ENCODE data around the gene OPN1MW3. TPM values are rescaled to one million over a fixed set of nuclear protein-coding genes. Genes with fewer than 3 reads are reported as not detected.
"Not testable (repeated sequence)": the region's sequence is repeated elsewhere in the genome, so short reads cannot be mapped to it uniquely, and the experiment has no call there.

The OPN1MW3 gene
- total RNA-seq, 1 donor from 2014 or later: not detected

GRCh38 chrX:154263072-154263471, 5.7 kb downstream of the OPN1MW3 start:
- H3K4me3 Mint-ChIP-seq; H3K9me3 Mint-ChIP-seq; H3K4me1 Mint-ChIP-seq (ENCODE audit: unreplicated experiment); H3K36me3 Mint-ChIP-seq; H3K27ac Mint-ChIP-seq; DNase-seq (ENCODE audit: extremely low spot score, unreplicated experiment); H3K27me3 Mint-ChIP-seq: not testable (repeated sequence)

DNA sequence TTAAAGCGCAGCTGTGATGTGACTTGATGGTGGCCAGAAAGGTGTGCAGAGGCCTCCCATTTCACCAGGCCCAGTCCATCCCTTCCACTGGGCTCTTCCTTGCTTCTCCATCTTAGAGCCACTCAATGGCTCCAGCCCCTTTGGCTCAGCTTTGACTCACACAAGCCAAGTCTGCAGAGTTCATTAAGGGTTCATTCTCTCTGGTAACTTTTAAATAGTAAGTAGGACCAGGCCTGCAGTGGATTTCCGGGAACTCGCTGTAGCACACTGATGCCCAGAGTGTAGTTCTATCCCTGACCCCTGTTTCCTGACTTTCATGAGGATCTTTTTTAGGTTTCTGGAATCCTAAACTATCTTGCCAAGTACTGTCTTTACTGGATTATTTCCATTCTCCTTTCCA, 11.9 kb downstream of the OPN1MW3 start:
- not testable (repeated sequence) for H3K4me1 Mint-ChIP-seq (ENCODE audit: unreplicated experiment); H3K4me3 Mint-ChIP-seq; DNase-seq (ENCODE audit: extremely low spot score, unreplicated experiment); H3K27ac Mint-ChIP-seq; H3K36me3 Mint-ChIP-seq; H3K27me3 Mint-ChIP-seq; H3K9me3 Mint-ChIP-seq

- not testable (repeated sequence) for H3K27ac Mint-ChIP-seq; H3K4me1 Mint-ChIP-seq (ENCODE audit: unreplicated experiment); H3K4me3 Mint-ChIP-seq; H3K27me3 Mint-ChIP-seq; H3K36me3 Mint-ChIP-seq; DNase-seq (ENCODE audit: extremely low spot score, unreplicated experiment); H3K9me3 Mint-ChIP-seq
Measured at GRCh38 chrX:154284489-154285338, 27.3 kb downstream of the OPN1MW3 start.

DNA sequence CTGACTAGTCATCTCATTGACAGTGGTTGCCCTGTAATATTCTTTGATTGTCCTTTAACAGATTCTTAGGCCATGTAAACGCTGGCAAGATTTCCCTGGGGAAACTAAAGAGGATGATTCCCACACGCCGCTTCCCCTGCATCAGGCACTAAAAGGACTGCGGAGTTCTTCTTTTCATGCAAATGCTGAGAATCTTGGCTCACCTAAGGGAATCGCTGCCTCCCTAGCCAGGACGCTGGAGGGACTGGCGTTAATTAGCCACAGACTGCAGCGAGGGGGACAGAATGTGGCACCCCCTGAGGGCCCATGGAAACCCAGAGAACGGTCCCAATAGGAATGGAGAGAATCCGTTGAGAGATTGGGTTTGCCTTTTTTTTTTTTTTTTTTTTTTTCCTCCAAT, 29.0 kb downstream of the OPN1MW3 start:
- not testable (repeated sequence) for H3K4me3 Mint-ChIP-seq; H3K36me3 Mint-ChIP-seq; H3K27me3 Mint-ChIP-seq; H3K9me3 Mint-ChIP-seq; DNase-seq (ENCODE audit: extremely low spot score, unreplicated experiment); H3K27ac Mint-ChIP-seq; H3K4me1 Mint-ChIP-seq (ENCODE audit: unreplicated experiment)

DNA sequence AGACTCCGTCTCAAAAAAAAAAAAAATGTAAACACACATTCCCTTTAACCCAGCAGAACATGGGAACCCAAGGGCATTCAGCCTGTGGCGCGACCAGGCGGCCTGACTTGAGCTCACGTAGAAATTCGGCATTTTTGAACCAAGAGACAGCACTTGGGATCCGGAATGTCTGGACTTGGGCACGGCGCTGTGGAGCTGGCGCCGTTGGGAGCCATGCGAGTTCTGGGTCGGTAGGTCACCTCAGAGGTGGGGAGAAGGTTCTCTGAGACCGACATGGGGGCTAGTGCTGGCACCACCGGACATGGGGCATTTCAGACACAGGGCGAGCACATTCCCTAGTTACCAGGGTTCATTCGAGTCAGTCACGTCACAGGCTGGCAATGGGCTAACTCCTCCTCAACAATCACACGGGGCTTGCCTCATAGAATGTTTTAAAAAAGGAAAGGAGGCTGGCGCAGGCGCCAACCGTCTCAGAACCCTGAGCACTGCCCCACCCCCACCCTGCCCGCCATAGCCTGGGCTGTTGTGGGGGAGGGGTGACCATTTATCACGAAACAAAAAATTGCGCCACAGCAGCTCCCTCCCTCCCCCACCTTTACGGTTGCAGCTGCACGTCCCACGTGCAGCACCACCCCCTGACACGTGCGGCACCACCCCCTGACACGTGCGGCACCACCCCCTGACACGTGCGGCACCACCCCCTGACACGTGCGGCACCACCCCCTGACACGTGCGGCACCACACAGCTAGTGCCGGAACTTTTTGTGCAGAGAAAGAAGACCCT, 37.6 kb downstream of the OPN1MW3 start, which contains the start of gene TEX28:
Gene TEX28, minus strand, starts transcription at position 334 of the 784 bp plus-strand sequence. CDS start 3,007 bp downstream, outside the sequence.
- H3K4me3 Mint-ChIP-seq: no peak within 1 kb of the TSS
- no peak for DNase-seq (ENCODE audit: extremely low spot score, unreplicated experiment)
- TF ChIP-seq, protein P1, sequence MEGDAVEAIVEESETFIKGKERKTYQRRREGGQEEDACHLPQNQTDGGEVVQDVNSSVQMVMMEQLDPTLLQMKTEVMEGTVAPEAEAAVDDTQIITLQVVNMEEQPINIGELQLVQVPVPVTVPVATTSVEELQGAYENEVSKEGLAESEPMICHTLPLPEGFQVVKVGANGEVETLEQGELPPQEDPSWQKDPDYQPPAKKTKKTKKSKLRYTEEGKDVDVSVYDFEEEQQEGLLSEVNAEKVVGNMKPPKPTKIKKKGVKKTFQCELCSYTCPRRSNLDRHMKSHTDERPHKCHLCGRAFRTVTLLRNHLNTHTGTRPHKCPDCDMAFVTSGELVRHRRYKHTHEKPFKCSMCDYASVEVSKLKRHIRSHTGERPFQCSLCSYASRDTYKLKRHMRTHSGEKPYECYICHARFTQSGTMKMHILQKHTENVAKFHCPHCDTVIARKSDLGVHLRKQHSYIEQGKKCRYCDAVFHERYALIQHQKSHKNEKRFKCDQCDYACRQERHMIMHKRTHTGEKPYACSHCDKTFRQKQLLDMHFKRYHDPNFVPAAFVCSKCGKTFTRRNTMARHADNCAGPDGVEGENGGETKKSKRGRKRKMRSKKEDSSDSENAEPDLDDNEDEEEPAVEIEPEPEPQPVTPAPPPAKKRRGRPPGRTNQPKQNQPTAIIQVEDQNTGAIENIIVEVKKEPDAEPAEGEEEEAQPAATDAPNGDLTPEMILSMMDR (conservative IDR thresholded peaks at IDR 0.05): no peak
- H3K36me3 Mint-ChIP-seq: no peaks in the 10 kb centered on the region
- no peaks in the 10 kb centered on the region for H3K27me3 Mint-ChIP-seq
- no peaks in the 10 kb centered on the region for H3K9me3 Mint-ChIP-seq
- H3K4me1 Mint-ChIP-seq (ENCODE audit: unreplicated experiment): no peaks in the 10 kb centered on the region
- no peak within 1 kb of the TSS for H3K27ac Mint-ChIP-seq

DNA sequence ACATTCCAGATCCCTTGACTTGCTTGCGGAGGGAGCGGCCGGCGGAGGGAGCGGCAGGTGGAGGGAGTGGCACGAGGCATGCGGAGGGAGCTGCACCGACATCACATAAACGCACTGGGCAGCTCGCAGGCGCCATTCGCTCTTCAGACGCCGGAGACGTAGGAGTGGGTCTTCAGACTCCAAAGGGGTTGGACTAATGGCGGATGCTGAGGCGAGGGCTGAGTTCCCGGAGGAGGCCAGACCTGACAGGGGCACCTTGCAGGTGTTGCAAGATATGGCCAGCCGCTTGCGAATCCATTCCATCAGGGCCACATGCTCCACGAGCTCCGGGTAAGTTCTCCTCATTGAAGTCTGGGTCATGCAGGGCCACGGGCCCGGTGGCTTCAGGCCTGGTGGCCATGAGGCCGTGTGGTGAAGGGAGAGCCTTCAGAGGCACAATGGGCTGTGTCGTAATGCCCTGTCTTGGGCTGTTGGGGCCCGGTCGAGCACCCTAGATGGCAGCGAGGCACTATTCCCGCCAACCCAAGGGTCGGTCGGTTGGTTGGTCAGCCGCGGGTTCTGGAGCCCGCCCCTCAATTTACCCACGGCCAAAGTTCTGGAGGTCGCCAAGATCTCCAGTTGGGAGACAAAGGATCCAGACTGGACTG, 38.4 kb downstream of the OPN1MW3 start, which contains the start of gene TKTL1:
Gene TKTL1, plus strand, starts transcription at position 132 of the 647 bp plus-strand sequence. Its CDS starts 65 bp downstream, at position 197.
- Mint-ChIP-seq H3K4me3 (no peak within 1 kb of the TSS), H3K36me3 (no peaks in the 10 kb centered on the region), H3K27ac (no peak within 1 kb of the TSS), H3K4me1 (ENCODE audit: unreplicated experiment) (no peaks in the 10 kb centered on the region), H3K9me3 (no peaks in the 10 kb centered on the region), H3K27me3 (no peaks in the 10 kb centered on the region)
- TF ChIP-seq, protein P1 (conservative IDR thresholded peaks at IDR 0.05): no peak
- no peak for DNase-seq (ENCODE audit: extremely low spot score, unreplicated experiment)

DNA sequence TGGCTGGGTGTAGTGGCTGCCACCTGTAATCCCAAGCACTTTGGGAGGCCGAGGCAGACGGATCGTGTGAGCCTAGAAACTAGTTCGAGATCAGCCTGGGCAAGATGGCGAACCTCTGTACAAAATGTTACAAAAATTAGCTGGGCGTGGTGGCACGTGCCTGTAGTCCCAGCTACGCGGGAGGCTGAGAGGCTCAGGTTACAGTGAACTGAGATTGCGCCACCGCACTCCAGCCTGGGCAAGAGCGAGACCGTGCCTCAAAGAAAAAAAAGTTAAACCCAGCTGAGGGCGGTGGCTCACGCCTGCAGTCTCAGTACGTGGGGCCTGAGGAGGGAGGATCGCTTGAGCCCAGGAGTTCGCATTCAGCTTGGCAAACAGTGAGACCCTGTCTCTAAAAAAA, 39.3 kb downstream of the OPN1MW3 start:
- DNase-seq (ENCODE audit: extremely low spot score, unreplicated experiment): no peak
- TF ChIP-seq, protein P1 (conservative IDR thresholded peaks at IDR 0.05): no peak
- no peak overlapping the region for H3K4me3 Mint-ChIP-seq
- H3K9me3 Mint-ChIP-seq: no peaks in the 10 kb centered on the region
- no peak overlapping the region for H3K27ac Mint-ChIP-seq
- H3K4me1 Mint-ChIP-seq (ENCODE audit: unreplicated experiment): no peaks in the 10 kb centered on the region
- H3K27me3 Mint-ChIP-seq: no peaks in the 10 kb centered on the region
- H3K36me3 Mint-ChIP-seq: no peaks in the 10 kb centered on the region

Data from type B pancreatic cell (in vitro differentiated cells).